Large intestine (tissue), 3 donors: ENCODE measurements around the gene FERMT2. TPM values are rescaled to one million over a fixed set of nuclear protein-coding genes. Genes with fewer than 3 reads are reported as not detected.

Source experiments
- DNase-seq, 2 donors: peaks; one replicate each; pipeline versions ENCODE4 v3.0.0 to v3.0.0-alpha.2; 2013
- H3K27ac ChIP-seq: one replicate; pipeline ENCODE4 v1.5.1; 2013; ENCODE audit warnings: low read length
- H3K27me3 ChIP-seq: 2 replicates; pipeline ENCODE4 v1.6.1; 2013; ENCODE audit warnings: low read length; ENCODE audit not compliant: control insufficient read depth, insufficient read depth
- H3K36me3 ChIP-seq: 2 replicates; pipeline ENCODE4 v1.6.1; 2013; ENCODE audit warnings: low read length; ENCODE audit not compliant: control insufficient read depth, insufficient read depth
- H3K4me1 ChIP-seq: one replicate; pipeline ENCODE4 v1.6.1; 2013; ENCODE audit warnings: low read length; ENCODE audit not compliant: control insufficient read depth, insufficient read depth
- H3K4me3 ChIP-seq: one replicate; pipeline ENCODE4 v1.5.1; 2013; ENCODE audit warnings: low read length
- H3K9me3 ChIP-seq: one replicate; pipeline ENCODE4 v1.6.1; 2013; ENCODE audit warnings: mild to moderate bottlenecking, low read depth, low read length, moderate library complexity; ENCODE audit not compliant: control insufficient read depth
- WGBS: methylation state at CpG from one replicate; pipeline ENCODE4 v1.1.5; 2013; ENCODE audit warnings: low lambda C conversion rate; ENCODE audit not compliant: insufficient coverage; 5-methylcytosine and 5-hydroxymethylcytosine counted together
- polyA plus RNA-seq: library from polyadenylated mRNA; unstranded; fragments of 120-200 nt; gene quantifications from one replicate; pipeline ENCODE4 v1.2.1, GENCODE V29; 2013

The FERMT2 gene
- polyA plus RNA-seq, 1 donor = 61.1 TPM

GRCh38 chr14:52944254-52944653, 6.6 kb downstream of the FERMT2 start:
- no peaks in the 10 kb centered on the region for H3K36me3 ChIP-seq
- H3K27me3 ChIP-seq = peaks cover 6% of the 10 kb centered on the region
- H3K4me3 ChIP-seq = no peak overlapping the region
- H3K4me1 ChIP-seq = no peaks in the 10 kb centered on the region
- no CpG with 5 or more reads among the region's 2 CpGs for WGBS
- no peak for DNase-seq
- no peaks in the 10 kb centered on the region for H3K9me3 ChIP-seq
- H3K27ac ChIP-seq = no peak overlapping the region

- H3K4me3 ChIP-seq = no peak overlapping the region
- DNase-seq = no peak
- WGBS = 80% methylated on average over 1 of the region's 1 CpG
These were observed 11.4 kb downstream of the FERMT2 start for GRCh38 chr14:52939427-52939826.

GRCh38 chr14:52937869-52938268, 13.0 kb downstream of the FERMT2 start:
- no peaks in the 10 kb centered on the region for H3K36me3 ChIP-seq
- 90% methylated on average over 2 of the region's 3 CpGs for WGBS
- no peak for DNase-seq
- H3K27ac ChIP-seq = no peak overlapping the region
- no peaks in the 10 kb centered on the region for H3K4me1 ChIP-seq
- H3K4me3 ChIP-seq = no peak overlapping the region
- no peaks in the 10 kb centered on the region for H3K27me3 ChIP-seq
- no peaks in the 10 kb centered on the region for H3K9me3 ChIP-seq

More at GRCh38 chr14:52939427-52939826, 11.4 kb downstream of the FERMT2 start:
- Histone ChIP-seq H3K9me3 (no peaks in the 10 kb centered on the region), H3K4me1 (no peaks in the 10 kb centered on the region), H3K27ac (no peak overlapping the region), H3K36me3 (no peaks in the 10 kb centered on the region), H3K27me3 (no peaks in the 10 kb centered on the region)

GRCh38 chr14:52937306-52937705, 13.5 kb downstream of the FERMT2 start:
- H3K27ac ChIP-seq = no peak overlapping the region
- DNase-seq = no peak
- no peaks in the 10 kb centered on the region for H3K27me3 ChIP-seq
- WGBS = 100% methylated on average over 3 of the region's 4 CpGs
- no peaks in the 10 kb centered on the region for H3K4me1 ChIP-seq
- no peak overlapping the region for H3K4me3 ChIP-seq
- no peaks in the 10 kb centered on the region for H3K9me3 ChIP-seq
- no peaks in the 10 kb centered on the region for H3K36me3 ChIP-seq

GRCh38 chr14:52936437-52936836, 14.4 kb downstream of the FERMT2 start:
- Histone ChIP-seq H3K9me3 (no peaks in the 10 kb centered on the region), H3K4me3 (no peak overlapping the region), H3K27me3 (no peaks in the 10 kb centered on the region), H3K27ac (no peak overlapping the region), H3K4me1 (no peaks in the 10 kb centered on the region), H3K36me3 (no peaks in the 10 kb centered on the region)
- no CpG with 5 or more reads among the region's 1 CpG for WGBS
- DNase-seq = no peak

- Histone ChIP-seq H3K36me3 (no peaks in the 10 kb centered on the region), H3K4me1 (no peaks in the 10 kb centered on the region), H3K27me3 (no peaks in the 10 kb centered on the region), H3K4me3 (no peak overlapping the region), H3K27ac (no peak overlapping the region), H3K9me3 (no peaks in the 10 kb centered on the region)
- WGBS = 100% methylated on average over 2 of the region's 3 CpGs
- no peak for DNase-seq
These were observed 15.0 kb downstream of the FERMT2 start for GRCh38 chr14:52935833-52936232.

- Histone ChIP-seq H3K4me3 (no peak overlapping the region), H3K27me3 (no peaks in the 10 kb centered on the region), H3K4me1 (no peaks in the 10 kb centered on the region), H3K27ac (no peak overlapping the region), H3K36me3 (no peaks in the 10 kb centered on the region), H3K9me3 (no peaks in the 10 kb centered on the region)
- no peak for DNase-seq
- WGBS = 34% methylated on average over 2 of the region's 2 CpGs
These were observed 16.1 kb downstream of the FERMT2 start for GRCh38 chr14:52934762-52935161.

GRCh38 chr14:52929192-52929807, 21.6 kb downstream of the FERMT2 start:
- H3K36me3 ChIP-seq = no peaks in the 10 kb centered on the region
- 100% methylated on average over 3 of the region's 4 CpGs for WGBS
- no peaks in the 10 kb centered on the region for H3K27me3 ChIP-seq
- no peaks in the 10 kb centered on the region for H3K9me3 ChIP-seq
- no peak overlapping the region for H3K27ac ChIP-seq
- H3K4me3 ChIP-seq = no peak overlapping the region
- peaks cover 12% of the 10 kb centered on the region for H3K4me1 ChIP-seq
- DNase-seq = no peak

GRCh38 chr14:52926953-52927352, 23.9 kb downstream of the FERMT2 start:
- Histone ChIP-seq H3K4me1 (peaks cover 12% of the 10 kb centered on the region), H3K27me3 (no peaks in the 10 kb centered on the region), H3K4me3 (no peak overlapping the region), H3K27ac (no peak overlapping the region), H3K9me3 (no peaks in the 10 kb centered on the region), H3K36me3 (no peaks in the 10 kb centered on the region)
- DNase-seq = no peak
- WGBS = 70% methylated on average over 2 of the region's 3 CpGs

- H3K4me3 ChIP-seq = no peak overlapping the region
- H3K9me3 ChIP-seq = no peaks in the 10 kb centered on the region
- H3K27ac ChIP-seq = no peak overlapping the region
- WGBS = no CpG with 5 or more reads among the region's 3 CpGs
- no peak for DNase-seq
- H3K27me3 ChIP-seq = no peaks in the 10 kb centered on the region
- H3K36me3 ChIP-seq = no peaks in the 10 kb centered on the region
- H3K4me1 ChIP-seq = peaks cover 18% of the 10 kb centered on the region
These were observed 26.8 kb downstream of the FERMT2 start for GRCh38 chr14:52923902-52924575.

GRCh38 chr14:52922656-52923055, 28.2 kb downstream of the FERMT2 start:
- Histone ChIP-seq H3K27me3 (no peaks in the 10 kb centered on the region), H3K4me1 (peaks cover 19% of the 10 kb centered on the region), H3K4me3 (no peak overlapping the region), H3K27ac (no peak overlapping the region), H3K36me3 (no peaks in the 10 kb centered on the region), H3K9me3 (no peaks in the 10 kb centered on the region)
- DNase-seq = no peak
- WGBS = no CpG with 5 or more reads among the region's 4 CpGs
